MM.1S (cell line): ENCODE measurements around the gene ALOX12B.

Experiments used
- DNase-seq: peaks from one replicate; pipeline ENCODE4 v3.0.0-alpha.2; 2015
- H2AFZ ChIP-seq: fragments of 300-600 bp; sonication (generic); 2 replicates; pipeline ENCODE4 v1.6.0; 2016; ENCODE audit warnings: antibody characterized with exemption, low read length
- H3F3A ChIP-seq: fragments of 300-600 bp; sonication (generic); 2 replicates; pipeline ENCODE4 v1.6.1; 2016; ENCODE audit warnings: mild to moderate bottlenecking, antibody characterized with exemption, low read length, moderate library complexity, mixed read lengths; ENCODE audit not compliant: insufficient read depth
- H3K27ac ChIP-seq: fragments of 300-600 bp; sonication (generic); 2 replicates; pipeline ENCODE4 v1.5.1; 2016; ENCODE audit warnings: mild to moderate bottlenecking, low read length
- H3K27me3 ChIP-seq: fragments of 300-600 bp; sonication (generic); replicated peaks from 2 replicates; pipeline ENCODE4 v1.6.0; 2016; ENCODE audit warnings: low read length; ENCODE audit not compliant: insufficient read depth
- H3K36me3 ChIP-seq: fragments of 300-600 bp; sonication (generic); replicated peaks from 2 replicates; pipeline ENCODE4 v1.6.1; 2016; ENCODE audit warnings: mild to moderate bottlenecking, low read length, mixed read lengths; ENCODE audit not compliant: insufficient read depth
- H3K4me1 ChIP-seq: fragments of 300-600 bp; sonication (generic); 2 replicates; pipeline ENCODE4 v1.6.1; 2016; ENCODE audit warnings: low read length, mixed read lengths
- H3K4me2 ChIP-seq: fragments of 300-600 bp; sonication (generic); 2 replicates; pipeline ENCODE4 v1.6.0; 2016; ENCODE audit warnings: low read depth, low read length
- H3K4me3 ChIP-seq: fragments of 300-600 bp; sonication (generic); 2 replicates; pipeline ENCODE4 v1.5.1; 2016; ENCODE audit warnings: low read length, mixed read lengths
- H3K79me2 ChIP-seq: fragments of 300-600 bp; sonication (generic); 2 replicates; pipeline ENCODE4 v1.6.1; 2016; ENCODE audit warnings: mixed run types, low read length, mixed read lengths
- H3K9ac ChIP-seq: fragments of 300-600 bp; sonication (generic); 2 replicates; pipeline ENCODE4 v1.6.1; 2016; ENCODE audit warnings: low read length, mixed read lengths
- H3K9me2 ChIP-seq: fragments of 300-600 bp; sonication (generic); replicated peaks from 2 replicates; pipeline ENCODE4 v1.6.1; 2016; ENCODE audit warnings: mild to moderate bottlenecking, low read length, mixed read lengths; ENCODE audit not compliant: insufficient read depth
- H3K9me3 ChIP-seq: fragments of 300-600 bp; sonication (generic); replicated peaks from 2 replicates; pipeline ENCODE4 v1.6.1; 2016; ENCODE audit warnings: mild to moderate bottlenecking, low read length, mixed read lengths; ENCODE audit not compliant: insufficient read depth
- H4K20me1 ChIP-seq: fragments of 300-600 bp; sonication (generic); 2 replicates; pipeline ENCODE4 v1.6.1; 2016; ENCODE audit warnings: mild to moderate bottlenecking, low read length, moderate library complexity, mixed read lengths; ENCODE audit not compliant: insufficient read depth
- EZH2 ChIP-seq: fragments of 300-600 bp; sonication (generic); optimal IDR thresholded peaks from 2 replicates; pipeline ENCODE3; 2017; ENCODE audit warnings: low read depth, mild to moderate bottlenecking, antibody characterized with exemption, low read length, mixed read lengths
- EZH2phosphoT487 ChIP-seq: fragments of 300-600 bp; sonication (generic); IDR thresholded peaks from 2 replicates; pipeline ENCODE4 v1.6.1; 2018; ENCODE audit warnings: antibody characterized with exemption, low read length
- TF ChIP-seq, protein P1 (sequence below): fragments of 300-600 bp; sonication (generic); IDR thresholded peaks from 2 replicates; pipeline ENCODE4 v1.5.1; 2016; ENCODE audit warnings: antibody characterized with exemption, low read length, mixed read lengths

Gene ALOX12B

DNA sequence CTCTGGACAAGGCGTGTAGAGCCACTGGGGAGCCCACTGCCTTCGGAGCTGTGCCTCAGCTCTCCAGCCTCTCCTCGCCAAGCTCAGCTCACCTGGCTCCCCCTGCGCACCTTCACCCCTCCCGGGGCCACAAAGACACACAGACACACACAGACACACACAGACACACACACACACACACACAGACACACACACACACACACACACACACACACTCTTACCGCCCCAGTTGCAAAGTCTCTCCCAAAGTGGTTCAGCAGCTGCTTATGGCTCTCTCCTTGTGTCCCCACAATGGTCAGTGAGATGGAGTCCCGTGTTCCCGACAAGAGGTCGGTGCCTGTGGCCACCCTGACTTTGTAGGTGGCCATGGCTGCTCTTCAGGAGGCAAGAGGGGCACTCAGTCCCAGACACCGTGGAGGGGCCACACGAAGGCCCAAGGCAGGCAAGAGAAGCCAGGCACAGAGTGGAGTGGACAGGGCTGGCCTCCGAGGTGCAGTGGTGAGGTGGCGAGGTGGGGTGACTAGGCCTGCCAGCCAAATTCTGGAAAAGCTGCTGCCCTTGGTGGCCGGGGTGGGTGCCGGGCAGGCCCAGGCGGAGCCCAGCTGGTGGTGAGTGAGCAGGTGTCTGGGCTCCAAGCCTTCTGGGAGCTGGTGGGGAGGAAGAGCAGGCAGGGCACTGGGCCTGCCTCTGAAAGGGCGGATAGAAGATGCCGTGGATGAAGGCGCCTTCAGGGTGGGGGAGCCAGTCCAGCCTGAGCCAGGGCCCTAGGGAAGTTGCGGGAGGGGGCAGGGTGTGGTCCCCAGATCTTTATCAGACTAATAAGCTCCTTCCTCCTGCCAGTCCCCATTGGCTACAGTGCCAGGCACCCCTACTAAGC, at the start of gene ALOX12B:
Gene ALOX12B, minus strand, starts transcription at position 642 of the 877 bp plus-strand sequence. Its CDS starts 274 bp downstream, at position 368.
- H3K4me1 ChIP-seq, result no peaks in the 10 kb centered on the region
- no peak within 1 kb of the TSS for H3K4me3 ChIP-seq
- no peaks in the 10 kb centered on the region for H3F3A ChIP-seq
- no peaks in the 10 kb centered on the region for H3K36me3 ChIP-seq
- TF ChIP-seq EZH2 (no peak), EZH2phosphoT487 (no peak)
- TF ChIP-seq, protein P1, sequence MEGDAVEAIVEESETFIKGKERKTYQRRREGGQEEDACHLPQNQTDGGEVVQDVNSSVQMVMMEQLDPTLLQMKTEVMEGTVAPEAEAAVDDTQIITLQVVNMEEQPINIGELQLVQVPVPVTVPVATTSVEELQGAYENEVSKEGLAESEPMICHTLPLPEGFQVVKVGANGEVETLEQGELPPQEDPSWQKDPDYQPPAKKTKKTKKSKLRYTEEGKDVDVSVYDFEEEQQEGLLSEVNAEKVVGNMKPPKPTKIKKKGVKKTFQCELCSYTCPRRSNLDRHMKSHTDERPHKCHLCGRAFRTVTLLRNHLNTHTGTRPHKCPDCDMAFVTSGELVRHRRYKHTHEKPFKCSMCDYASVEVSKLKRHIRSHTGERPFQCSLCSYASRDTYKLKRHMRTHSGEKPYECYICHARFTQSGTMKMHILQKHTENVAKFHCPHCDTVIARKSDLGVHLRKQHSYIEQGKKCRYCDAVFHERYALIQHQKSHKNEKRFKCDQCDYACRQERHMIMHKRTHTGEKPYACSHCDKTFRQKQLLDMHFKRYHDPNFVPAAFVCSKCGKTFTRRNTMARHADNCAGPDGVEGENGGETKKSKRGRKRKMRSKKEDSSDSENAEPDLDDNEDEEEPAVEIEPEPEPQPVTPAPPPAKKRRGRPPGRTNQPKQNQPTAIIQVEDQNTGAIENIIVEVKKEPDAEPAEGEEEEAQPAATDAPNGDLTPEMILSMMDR, result no peak
- no peak within 1 kb of the TSS for H3K27ac ChIP-seq
- H2AFZ ChIP-seq, result no peak within 1 kb of the TSS
- no peaks in the 10 kb centered on the region for H4K20me1 ChIP-seq
- H3K9me2 ChIP-seq, result no peaks in the 10 kb centered on the region
- no peak within 1 kb of the TSS for H3K4me2 ChIP-seq
- no peak within 1 kb of the TSS for H3K9ac ChIP-seq
- H3K9me3 ChIP-seq, result no peaks in the 10 kb centered on the region
- H3K79me2 ChIP-seq, result no peaks in the 10 kb centered on the region
- H3K27me3 ChIP-seq, result peaks cover 98% of the 10 kb centered on the region
- no peak for DNase-seq

- TF ChIP-seq, protein P1, result no peak
- TF ChIP-seq EZH2 (no peak), EZH2phosphoT487 (no peak)
- no peaks in the 10 kb centered on the region for H4K20me1 ChIP-seq
- no peak overlapping the region for H3K9ac ChIP-seq
- DNase-seq, result no peak
- no peak overlapping the region for H3K27ac ChIP-seq
- H3K36me3 ChIP-seq, result no peaks in the 10 kb centered on the region
- H3K4me3 ChIP-seq, result no peak overlapping the region
- no peaks in the 10 kb centered on the region for H3K9me3 ChIP-seq
- H3K79me2 ChIP-seq, result no peaks in the 10 kb centered on the region
- no peak overlapping the region for H3K4me2 ChIP-seq
- peaks cover 55% of the 10 kb centered on the region for H3K27me3 ChIP-seq
- no peak overlapping the region for H2AFZ ChIP-seq
- H3K4me1 ChIP-seq, result peaks cover 7% of the 10 kb centered on the region
- no peaks in the 10 kb centered on the region for H3K9me2 ChIP-seq
- H3F3A ChIP-seq, result peaks cover 9% of the 10 kb centered on the region
Observed at GRCh38 chr17:8133941-8134340, 46.4 kb upstream of the ALOX12B start.

DNA sequence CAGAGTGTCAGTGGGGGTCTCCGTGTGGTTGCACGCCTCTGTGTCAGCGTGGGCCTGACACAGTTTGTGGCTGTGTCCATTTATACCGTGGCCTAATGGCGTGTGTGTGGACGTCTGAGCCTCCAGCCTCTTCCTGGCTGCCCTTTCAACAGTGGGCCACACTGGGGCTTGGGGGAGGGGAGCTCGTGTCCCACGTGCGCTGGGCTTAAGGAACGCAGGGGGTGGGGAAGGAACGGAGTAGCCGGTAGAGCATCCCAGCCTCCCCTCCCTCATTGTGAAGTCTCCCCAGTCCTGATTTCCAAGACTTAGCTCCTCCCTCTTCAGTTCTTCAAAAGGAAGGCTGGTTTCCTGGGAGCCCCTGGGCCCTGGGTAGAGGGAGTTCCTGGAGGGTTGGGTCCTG, 45.9 kb upstream of the ALOX12B start:
- Histone ChIP-seq H2AFZ (no peak overlapping the region), H3K27me3 (peaks cover 60% of the 10 kb centered on the region), H3K79me2 (no peaks in the 10 kb centered on the region), H3K36me3 (no peaks in the 10 kb centered on the region), H3F3A (peaks cover 4% of the 10 kb centered on the region), H3K4me2 (no peak overlapping the region), H3K27ac (no peak overlapping the region), H4K20me1 (no peaks in the 10 kb centered on the region), H3K9me3 (no peaks in the 10 kb centered on the region), H3K4me1 (peaks cover 7% of the 10 kb centered on the region), H3K9ac (no peak overlapping the region), H3K9me2 (no peaks in the 10 kb centered on the region), H3K4me3 (no peak overlapping the region)
- no peak for TF ChIP-seq EZH2phosphoT487
- no peak for TF ChIP-seq EZH2
- no peak for DNase-seq
